ENCODE results near the gene FBXW7.

DNA sequence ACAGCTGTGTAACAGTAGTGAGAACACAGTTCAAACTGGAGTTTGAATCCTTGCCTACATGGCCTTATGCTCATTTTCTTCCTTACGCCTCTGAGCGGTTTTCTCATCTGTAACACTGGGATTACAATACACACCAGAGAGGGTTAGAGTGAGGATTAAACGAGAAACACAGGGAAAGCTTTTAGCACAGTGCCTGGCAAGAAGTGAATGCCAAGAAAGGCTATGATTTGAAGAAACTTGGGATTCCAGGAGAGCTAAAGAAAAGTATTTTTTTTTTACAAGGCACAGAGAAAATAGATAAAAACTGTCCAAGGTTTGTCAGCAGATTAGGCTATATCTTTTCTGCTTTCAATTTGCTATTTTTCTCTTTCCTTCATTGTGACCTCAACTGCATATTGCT is 246.4 kb downstream of the FBXW7 start:
- TF ChIP-seq, protein P1, sequence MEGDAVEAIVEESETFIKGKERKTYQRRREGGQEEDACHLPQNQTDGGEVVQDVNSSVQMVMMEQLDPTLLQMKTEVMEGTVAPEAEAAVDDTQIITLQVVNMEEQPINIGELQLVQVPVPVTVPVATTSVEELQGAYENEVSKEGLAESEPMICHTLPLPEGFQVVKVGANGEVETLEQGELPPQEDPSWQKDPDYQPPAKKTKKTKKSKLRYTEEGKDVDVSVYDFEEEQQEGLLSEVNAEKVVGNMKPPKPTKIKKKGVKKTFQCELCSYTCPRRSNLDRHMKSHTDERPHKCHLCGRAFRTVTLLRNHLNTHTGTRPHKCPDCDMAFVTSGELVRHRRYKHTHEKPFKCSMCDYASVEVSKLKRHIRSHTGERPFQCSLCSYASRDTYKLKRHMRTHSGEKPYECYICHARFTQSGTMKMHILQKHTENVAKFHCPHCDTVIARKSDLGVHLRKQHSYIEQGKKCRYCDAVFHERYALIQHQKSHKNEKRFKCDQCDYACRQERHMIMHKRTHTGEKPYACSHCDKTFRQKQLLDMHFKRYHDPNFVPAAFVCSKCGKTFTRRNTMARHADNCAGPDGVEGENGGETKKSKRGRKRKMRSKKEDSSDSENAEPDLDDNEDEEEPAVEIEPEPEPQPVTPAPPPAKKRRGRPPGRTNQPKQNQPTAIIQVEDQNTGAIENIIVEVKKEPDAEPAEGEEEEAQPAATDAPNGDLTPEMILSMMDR (conservative IDR thresholded peaks at IDR 0.05; ENCODE audit: low read length), result no peak
- no peak for TF ChIP-seq EZH2phosphoT487 (IDR thresholded peaks at IDR 0.05; ENCODE audit: borderline replicate concordance)

Data from Loucy (cell line).